ENCODE data around the gene CXCL12. TPM values are rescaled to one million over a fixed set of nuclear protein-coding genes. Genes with fewer than 3 reads are reported as not detected.

Gene CXCL12
- total and polyA plus RNA-seq, 2 donors (not counting 3 experiments of a cell fraction or from before 2014, with no cell fraction given): 0.35 to 1.4 TPM

DNA sequence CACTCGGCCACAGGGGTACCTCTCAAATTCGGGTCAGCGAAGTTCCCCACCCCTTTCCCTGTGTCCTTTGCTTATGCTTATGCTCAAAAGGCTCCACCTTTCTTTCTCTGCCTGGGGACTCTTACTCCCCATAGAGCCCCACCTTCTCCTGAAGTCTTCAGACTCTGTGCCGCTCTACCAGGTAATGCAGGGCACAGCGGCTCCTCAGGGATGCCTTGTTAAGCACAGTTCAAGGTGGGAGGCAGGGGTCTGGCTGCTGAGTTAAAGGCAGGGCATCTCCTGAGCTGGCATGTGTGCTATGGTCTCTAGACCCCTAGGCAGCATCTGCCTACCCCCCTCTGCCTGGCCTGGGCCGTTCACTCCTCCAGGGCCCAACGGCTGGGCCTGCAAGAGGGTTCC is 3.0 kb upstream of the CXCL12 start:
- H3K36me3 ChIP-seq (ENCODE audit: control insufficient read depth in 2 of 2, extremely low read depth in 1 of 2, insufficient read depth in 2 of 2, low read length in 2 of 2): no peaks in the 10 kb centered on the region
- no peak overlapping the region for H3K27ac ChIP-seq (ENCODE audit: insufficient read depth, low read depth, low read length)
- no peaks in the 10 kb centered on the region for H3K9me3 ChIP-seq (replicated peaks; ENCODE audit: control insufficient read depth, insufficient read depth, low read length)
- H3K4me3 ChIP-seq (replicated peaks in 1 of 3; ENCODE audit: insufficient read depth in 1 of 3, low read depth in 1 of 3, low read length in 3 of 3): no peak overlapping the region
- dilution Hi-C loops (cut with MboI; ENCODE audit: extremely low pct_ligation_motif_present, low sequenced_read_pairs): no loop called here
- H3K27me3 ChIP-seq (ENCODE audit: control insufficient read depth in 2 of 2, insufficient read depth in 2 of 2, low read length in 2 of 2): peaks cover 15 to 25% of the 10 kb centered on the region in 2 experiments
- no peak overlapping the region for H3K9ac ChIP-seq (replicated peaks; ENCODE audit: extremely low read depth, insufficient read depth, low read length)
- BruUV-seq (replicated peaks): no TSS peak
- no peak overlapping the region for H2AFZ ChIP-seq (ENCODE audit: low read depth, low read length)
- intact Hi-C loops (cut with micrococcal nuclease): loop anchor here (2.0 kb wide), 1 partner anchor 477 kb away; no protein-coding TSS in a partner anchor
- TF ChIP-seq MYC (IDR thresholded peaks at IDR 0.05; ENCODE audit: low read depth, low read length): no peak
- TF ChIP-seq POLR2A (IDR thresholded peaks at IDR 0.05; ENCODE audit: low read depth, low read length): no peak
- TF ChIP-seq, protein P1, sequence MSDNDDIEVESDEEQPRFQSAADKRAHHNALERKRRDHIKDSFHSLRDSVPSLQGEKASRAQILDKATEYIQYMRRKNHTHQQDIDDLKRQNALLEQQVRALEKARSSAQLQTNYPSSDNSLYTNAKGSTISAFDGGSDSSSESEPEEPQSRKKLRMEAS (IDR thresholded peaks at IDR 0.05; ENCODE audit: insufficient read depth, insufficient read length): no peak
- no peak for TF ChIP-seq EZH2 (IDR thresholded peaks at IDR 0.05; ENCODE audit: borderline replicate concordance, low read depth, low read length, severe bottlenecking)
- TF ChIP-seq GATA2 (IDR thresholded peaks at IDR 0.05; ENCODE audit: insufficient read depth, insufficient read length, low read depth, low read length): no peak
- no peak for TF ChIP-seq FOS (IDR thresholded peaks at IDR 0.05; ENCODE audit: borderline replicate concordance, insufficient read depth, low read length)
- no peak for TF ChIP-seq JUN (IDR thresholded peaks at IDR 0.05; ENCODE audit: borderline replicate concordance, insufficient read depth, insufficient read length, low read depth)
- TF ChIP-seq POLR2AphosphoS5 (IDR thresholded peaks at IDR 0.05; ENCODE audit: insufficient read depth, low read depth, low read length): no peak
- TF ChIP-seq, protein P2, sequence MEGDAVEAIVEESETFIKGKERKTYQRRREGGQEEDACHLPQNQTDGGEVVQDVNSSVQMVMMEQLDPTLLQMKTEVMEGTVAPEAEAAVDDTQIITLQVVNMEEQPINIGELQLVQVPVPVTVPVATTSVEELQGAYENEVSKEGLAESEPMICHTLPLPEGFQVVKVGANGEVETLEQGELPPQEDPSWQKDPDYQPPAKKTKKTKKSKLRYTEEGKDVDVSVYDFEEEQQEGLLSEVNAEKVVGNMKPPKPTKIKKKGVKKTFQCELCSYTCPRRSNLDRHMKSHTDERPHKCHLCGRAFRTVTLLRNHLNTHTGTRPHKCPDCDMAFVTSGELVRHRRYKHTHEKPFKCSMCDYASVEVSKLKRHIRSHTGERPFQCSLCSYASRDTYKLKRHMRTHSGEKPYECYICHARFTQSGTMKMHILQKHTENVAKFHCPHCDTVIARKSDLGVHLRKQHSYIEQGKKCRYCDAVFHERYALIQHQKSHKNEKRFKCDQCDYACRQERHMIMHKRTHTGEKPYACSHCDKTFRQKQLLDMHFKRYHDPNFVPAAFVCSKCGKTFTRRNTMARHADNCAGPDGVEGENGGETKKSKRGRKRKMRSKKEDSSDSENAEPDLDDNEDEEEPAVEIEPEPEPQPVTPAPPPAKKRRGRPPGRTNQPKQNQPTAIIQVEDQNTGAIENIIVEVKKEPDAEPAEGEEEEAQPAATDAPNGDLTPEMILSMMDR (IDR thresholded peaks at IDR 0.05; ENCODE audit: extremely low read depth in 1 of 2, insufficient read depth in 1 of 2, low read depth in 1 of 2, low read length in 2 of 2): no peak
- H4K20me1 ChIP-seq (replicated peaks; ENCODE audit: control insufficient read depth, extremely low read depth, insufficient read depth, low read length): no peaks in the 10 kb centered on the region
- no peak overlapping the region for H3K4me2 ChIP-seq (ENCODE audit: insufficient read depth, low read length)
- ChIA-PET POLR2A (no interaction called here), CTCF (interaction anchor here (1.0 to 1.4 kb wide), 3 partner anchors 9 to 718 kb away, joined by 3 to 6 read pairs (median 3); no protein-coding TSS in a partner anchor)
- FAIRE-seq: no peak
- H3K4me1 ChIP-seq (ENCODE audit: control insufficient read depth, extremely low read depth, insufficient read depth, low read length): no peaks in the 10 kb centered on the region
- no peaks in the 10 kb centered on the region for H3K9me1 ChIP-seq (replicated peaks; ENCODE audit: control insufficient read depth, extremely low read depth, insufficient read depth, low read length)
- no peaks in the 10 kb centered on the region for H3K79me2 ChIP-seq (ENCODE audit: control insufficient read depth, insufficient read depth, low read length)
- no peak for DNase-seq (ENCODE audit: low read depth, low spot score)

All from endothelial cell of umbilical vein (primary cell).